Suprapubic skin (tissue), 4 donors: ENCODE results near the gene EXOSC7. TPM values are rescaled to one million over a fixed set of nuclear protein-coding genes. Genes with fewer than 3 reads are reported as not detected.

ENCODE experiments used
- DNase-seq, 2 donors: peaks; one replicate each; pipeline ENCODE4 v3.0.0-alpha.2; 2019; ENCODE audit warnings: low spot score in 2 of 2
- H3K27ac ChIP-seq: fragments of 200-600 bp; sonication (generic); one replicate; pipeline ENCODE4 v1.5.1; 2019
- H3K27me3 ChIP-seq: fragments of 200-600 bp; sonication (generic); one replicate; pipeline ENCODE4 v1.5.1; 2019
- H3K36me3 ChIP-seq: fragments of 200-600 bp; sonication (generic); one replicate; pipeline ENCODE4 v1.5.1; 2019
- H3K4me1 ChIP-seq: fragments of 200-600 bp; sonication (generic); one replicate; pipeline ENCODE4 v1.5.1; 2019
- H3K4me3 ChIP-seq: fragments of 200-600 bp; sonication (generic); one replicate; pipeline ENCODE4 v1.5.1; 2019; ENCODE audit warnings: mild to moderate bottlenecking
- H3K9me3 ChIP-seq: fragments of 200-600 bp; sonication (generic); one replicate; pipeline ENCODE4 v1.5.1; 2019
- CTCF ChIP-seq, 2 donors: fragments of 200-600 bp in 1 of 2; fragments of 450-650 bp in 1 of 2; sonication (generic) in 1 of 2; IDR thresholded peaks; one replicate each; pipeline ENCODE4 v1.5.1; 2016 to 2019; ENCODE audit warnings: antibody characterized with exemption in 2 of 2, mild to moderate bottlenecking in 1 of 2, moderate library complexity in 1 of 2
- EP300 ChIP-seq: sonication (generic); formaldehyde crosslinking; IDR thresholded peaks from one replicate; pipeline ENCODE4 v1.6.1; 2017; ENCODE audit warnings: antibody characterized with exemption
- POLR2A ChIP-seq, 2 donors: fragments of 450-650 bp; IDR thresholded peaks; one replicate each; pipeline ENCODE4 v1.6.1; 2017; ENCODE audit warnings: antibody characterized with exemption in 2 of 2, mild to moderate bottlenecking in 2 of 2, moderate library complexity in 2 of 2
- POLR2AphosphoS5 ChIP-seq, 3 donors: sonication (generic); formaldehyde crosslinking; IDR thresholded peaks; one replicate each; pipeline ENCODE4 v1.6.1; 2017; ENCODE audit warnings: antibody characterized with exemption in 3 of 3
- WGBS: methylation state at CpG from one replicate; pipeline ENCODE4 v1.1.5; 2018; 5-methylcytosine and 5-hydroxymethylcytosine counted together
- total RNA-seq, 4 donors: library from RNA; depleted of rRNA; stranded (reverse); fragments of >200 nt; gene quantifications; one replicate each; pipeline ENCODE4 v1.1.0, GENCODE V29; 2016

EXOSC7 gene
- total RNA-seq, 4 donors from 2014 or later: 72.1 to 216 (median 88.7) TPM

- WGBS: 54% methylated on average over 3 of the region's 3 CpGs
- no peak for DNase-seq
These were observed 78.3 kb downstream of the EXOSC7 start for GRCh38 chr3:45054196-45054857.

GRCh38 chr3:45055032-45055410 is 79.0 kb downstream of the EXOSC7 start:
- H3K9me3 ChIP-seq: no peaks in the 10 kb centered on the region
- H3K27me3 ChIP-seq: no peaks in the 10 kb centered on the region
- TF ChIP-seq EP300 (no peak), POLR2A (IDR thresholded peaks at IDR 0.05) (no peak), CTCF (IDR thresholded peaks at IDR 0.05) (no peak), POLR2AphosphoS5 (IDR thresholded peaks at IDR 0.05) (no peak)
- H3K36me3 ChIP-seq: no peaks in the 10 kb centered on the region
- H3K4me3 ChIP-seq: no peak overlapping the region
- H3K27ac ChIP-seq: peak overlapping the region; percentile 63
- WGBS: 32% methylated on average over 2 of the region's 2 CpGs
- H3K4me1 ChIP-seq: peaks cover 36% of the 10 kb centered on the region
- no peak for DNase-seq

More at GRCh38 chr3:45054196-45054857, 78.3 kb downstream of the EXOSC7 start:
- Histone ChIP-seq H3K27me3 (no peaks in the 10 kb centered on the region), H3K4me1 (peaks cover 36% of the 10 kb centered on the region), H3K36me3 (no peaks in the 10 kb centered on the region), H3K27ac (peak overlapping the region; percentile 63), H3K9me3 (no peaks in the 10 kb centered on the region), H3K4me3 (no peak overlapping the region)
- TF ChIP-seq EP300 (no peak), CTCF (IDR thresholded peaks at IDR 0.05) (no peak), POLR2A (IDR thresholded peaks at IDR 0.05) (no peak), POLR2AphosphoS5 (IDR thresholded peaks at IDR 0.05) (peak in 2 of 3 donors; percentile 29 to 81)

GRCh38 chr3:45055411-45056143 is 79.5 kb downstream of the EXOSC7 start:
- DNase-seq: no peak
- Histone ChIP-seq H3K27me3 (no peaks in the 10 kb centered on the region), H3K27ac (peak overlapping the region; percentile 11), H3K4me1 (peaks cover 36% of the 10 kb centered on the region), H3K9me3 (no peaks in the 10 kb centered on the region), H3K36me3 (no peaks in the 10 kb centered on the region), H3K4me3 (no peak overlapping the region)
- TF ChIP-seq POLR2A (IDR thresholded peaks at IDR 0.05): no peak
- TF ChIP-seq POLR2AphosphoS5 (IDR thresholded peaks at IDR 0.05): no peak
- no peak for TF ChIP-seq CTCF (IDR thresholded peaks at IDR 0.05)
- no peak for TF ChIP-seq EP300
- WGBS: 69% methylated on average over 7 of the region's 7 CpGs

DNA sequence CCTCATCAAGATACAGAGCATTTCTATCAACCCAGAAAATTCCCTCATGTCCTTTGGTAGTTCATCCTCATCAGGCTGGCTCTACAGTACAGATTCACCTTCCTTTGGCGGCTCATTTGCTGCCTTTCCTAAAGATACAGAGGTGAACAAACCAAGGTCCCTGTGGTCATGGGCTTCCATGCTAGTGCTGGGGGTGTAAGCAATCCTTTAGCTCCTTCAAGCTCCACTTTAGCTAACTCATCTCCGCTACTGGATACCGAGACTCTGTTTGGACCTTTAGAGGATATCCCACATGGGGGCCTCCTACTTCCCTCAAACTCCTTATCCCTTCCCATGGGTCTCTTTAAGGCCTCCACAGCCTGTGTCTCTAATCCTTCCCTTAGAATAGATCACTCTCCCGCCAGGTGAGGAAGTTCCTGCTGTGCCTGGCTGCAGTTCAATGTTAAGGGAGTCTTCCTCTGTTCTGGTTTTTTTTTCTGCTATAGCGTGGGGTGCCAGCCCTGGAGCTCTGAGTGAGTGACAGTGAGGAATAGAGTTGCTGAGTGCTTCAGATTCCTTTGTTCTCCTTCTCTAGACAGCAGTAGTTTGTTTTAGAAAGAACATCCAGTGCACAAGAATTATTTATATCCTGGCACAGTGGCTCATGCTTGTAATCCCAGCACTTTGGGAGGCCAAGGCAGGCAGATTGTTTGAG is 80.7 kb downstream of the EXOSC7 start:
- Histone ChIP-seq H3K36me3 (no peaks in the 10 kb centered on the region), H3K27me3 (no peaks in the 10 kb centered on the region), H3K4me1 (peaks cover 36% of the 10 kb centered on the region), H3K27ac (no peak overlapping the region), H3K9me3 (no peaks in the 10 kb centered on the region), H3K4me3 (no peak overlapping the region)
- DNase-seq: no peak
- TF ChIP-seq POLR2A (IDR thresholded peaks at IDR 0.05): no peak
- TF ChIP-seq CTCF (IDR thresholded peaks at IDR 0.05): no peak
- no peak for TF ChIP-seq POLR2AphosphoS5 (IDR thresholded peaks at IDR 0.05)
- no peak for TF ChIP-seq EP300
- 64% methylated on average over 5 of the region's 5 CpGs for WGBS

DNA sequence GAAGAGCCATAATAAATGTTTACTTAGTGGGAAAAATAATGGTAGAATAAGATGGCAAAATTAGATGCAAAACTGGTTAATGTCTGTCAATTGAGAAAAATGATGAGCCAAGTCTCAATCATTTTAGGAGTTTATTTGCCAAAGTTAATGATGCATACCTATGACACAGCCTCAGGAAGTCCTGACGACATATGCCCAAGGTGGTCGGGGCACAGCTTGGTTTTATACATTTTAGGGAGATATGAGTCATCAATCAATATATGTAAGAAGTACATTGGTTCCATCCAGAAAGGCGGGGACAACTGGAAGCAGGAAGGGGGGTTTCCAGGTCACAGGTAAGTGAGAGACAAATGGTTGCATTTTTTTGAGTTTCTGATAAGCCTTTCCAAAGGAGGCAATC is 81.5 kb downstream of the EXOSC7 start:
- H3K27me3 ChIP-seq: no peaks in the 10 kb centered on the region
- peaks cover 36% of the 10 kb centered on the region for H3K4me1 ChIP-seq
- no peak for DNase-seq
- no peaks in the 10 kb centered on the region for H3K36me3 ChIP-seq
- no peak for TF ChIP-seq CTCF (IDR thresholded peaks at IDR 0.05)
- WGBS: 70% methylated on average over 3 of the region's 3 CpGs
- no peak overlapping the region for H3K4me3 ChIP-seq
- no peak overlapping the region for H3K27ac ChIP-seq
- no peaks in the 10 kb centered on the region for H3K9me3 ChIP-seq
